HG03045 (cell line): ENCODE measurements around the gene SEMA3C.

ENCODE experiments used
- ATAC-seq: cut with Tn5 transposase; IDR thresholded peaks from one replicate; pipeline ENCODE4 v1.9.1; 2021; ENCODE audit warnings: mild to moderate bottlenecking, moderate library complexity; ENCODE audit not compliant: unreplicated experiment

The SEMA3C gene

DNA sequence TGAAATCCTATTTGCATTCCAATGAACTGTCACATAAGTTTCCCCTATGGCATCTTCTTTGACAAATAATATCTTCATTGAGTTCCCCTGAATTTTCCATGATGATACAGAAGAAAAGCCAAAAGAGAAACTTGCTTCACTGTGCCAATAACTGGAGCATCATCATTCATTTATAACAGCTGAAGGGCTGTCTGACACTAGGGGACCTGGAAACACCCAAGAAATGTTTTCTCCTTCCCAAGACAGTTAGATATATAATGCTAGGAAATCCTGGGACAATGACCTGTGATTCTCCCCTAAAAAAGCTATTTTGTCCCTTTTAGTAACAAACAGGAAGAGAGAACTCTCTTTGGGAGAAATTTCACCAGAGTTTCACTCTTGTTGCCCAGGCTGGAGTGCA, 133.6 kb downstream of the SEMA3C start:
- no peak for ATAC-seq

- no peak for ATAC-seq
Observed at GRCh38 chr7:80783678-80784327, 135.0 kb downstream of the SEMA3C start.

DNA sequence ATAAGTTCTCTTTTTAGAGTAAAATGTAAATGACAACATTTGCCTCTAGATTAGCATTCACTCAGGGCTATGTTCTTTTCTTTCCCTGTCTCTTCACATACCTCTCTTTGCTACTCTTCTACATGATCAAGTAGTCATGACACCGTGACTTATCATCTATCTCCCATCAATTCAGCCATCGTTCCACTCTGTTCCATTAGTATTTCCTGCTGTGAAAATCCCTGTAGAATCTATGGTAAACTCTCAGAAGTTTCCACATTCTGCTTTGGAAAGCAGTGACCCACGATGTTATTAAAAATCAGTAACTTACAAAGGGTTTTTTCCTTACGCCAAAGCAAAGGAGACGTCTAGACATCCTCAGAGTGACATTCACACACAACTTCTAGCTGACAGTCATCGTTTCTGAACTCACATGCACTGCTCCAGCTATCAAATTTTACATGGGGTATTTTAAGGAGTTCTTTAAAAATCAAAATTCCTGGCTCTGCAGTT, 135.6 kb downstream of the SEMA3C start:
- ATAC-seq, result no peak

DNA sequence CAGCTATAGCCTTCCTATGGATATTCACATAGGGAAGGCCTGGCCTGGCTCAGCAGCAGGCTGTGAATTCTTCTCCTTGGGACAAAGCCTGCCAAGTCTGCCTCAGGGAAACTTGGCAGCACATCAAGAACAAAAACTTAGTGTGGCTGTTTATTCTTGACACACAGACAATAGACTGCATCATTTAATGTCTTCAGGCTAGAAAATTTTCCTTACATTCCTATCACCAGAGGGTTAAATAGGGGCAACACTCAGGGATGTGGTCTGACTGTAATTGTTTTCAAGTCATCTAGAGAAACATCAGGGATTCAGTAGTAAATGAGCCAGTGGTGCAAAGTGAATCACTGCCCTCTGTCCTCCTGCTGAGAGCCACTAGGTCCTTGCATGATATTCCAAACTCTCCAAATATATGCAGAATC, 137.3 kb downstream of the SEMA3C start:
- no peak for ATAC-seq

DNA sequence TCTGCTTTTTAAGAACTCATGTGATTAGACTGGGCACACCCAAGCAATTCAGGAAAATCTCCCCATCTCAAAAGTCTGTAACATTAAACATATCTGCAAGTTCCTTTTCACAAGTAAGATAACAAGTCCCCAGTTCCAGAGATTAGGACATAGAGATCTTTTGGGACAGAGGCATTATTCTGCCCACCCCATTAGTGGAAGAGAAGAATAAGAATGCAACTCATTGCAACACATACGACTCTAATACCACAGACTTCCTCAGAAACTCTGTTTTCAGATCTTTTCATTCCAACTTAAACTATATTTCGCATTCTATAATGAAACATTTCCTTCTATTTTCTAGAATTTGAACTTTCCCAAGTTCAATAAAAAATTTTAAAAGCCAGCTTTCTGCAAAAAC, 137.7 kb downstream of the SEMA3C start:
- no peak for ATAC-seq

- no peak for ATAC-seq
Observed at GRCh38 chr7:80779456-80779855, 139.4 kb downstream of the SEMA3C start.

DNA sequence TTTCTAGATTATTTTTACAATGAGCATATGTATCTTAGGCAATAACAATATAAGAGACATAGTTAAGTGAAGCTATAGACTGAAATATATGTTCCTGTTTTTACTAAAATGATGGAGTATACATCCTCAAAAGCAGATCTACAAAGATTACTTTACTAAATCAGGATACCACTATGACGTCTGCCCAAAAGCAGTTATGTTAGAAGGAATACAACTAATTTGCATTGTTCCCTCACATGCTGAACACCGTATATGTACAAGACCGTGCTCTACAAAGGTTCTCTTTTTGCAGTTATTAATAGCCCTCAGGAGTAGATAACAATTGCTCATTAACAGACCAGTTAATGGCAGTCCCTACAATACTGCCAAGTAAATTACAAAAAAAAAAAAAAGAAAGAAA, 143.0 kb downstream of the SEMA3C start:
- ATAC-seq, result no peak

DNA sequence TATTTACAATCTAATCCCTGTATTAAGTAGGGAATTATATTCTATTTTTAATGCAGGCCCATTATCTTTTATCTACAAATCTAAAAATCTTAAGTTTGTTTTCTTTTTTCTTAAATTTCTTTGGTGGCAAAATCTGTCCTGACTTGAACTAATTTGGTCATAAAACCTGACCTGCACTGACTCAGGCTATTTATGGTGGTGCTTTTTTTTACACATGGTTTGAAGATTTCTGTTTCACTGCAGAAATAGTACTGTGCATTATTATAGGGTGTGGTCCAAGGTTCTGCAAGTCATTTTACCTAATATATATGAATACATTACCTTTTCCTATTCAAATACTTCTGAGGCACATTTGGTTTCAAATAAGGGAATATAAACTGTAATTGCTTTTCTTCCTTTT, 143.4 kb downstream of the SEMA3C start:
- ATAC-seq, result no peak

GRCh38 chr7:80774843-80775242, 144.0 kb downstream of the SEMA3C start:
- no peak for ATAC-seq

DNA sequence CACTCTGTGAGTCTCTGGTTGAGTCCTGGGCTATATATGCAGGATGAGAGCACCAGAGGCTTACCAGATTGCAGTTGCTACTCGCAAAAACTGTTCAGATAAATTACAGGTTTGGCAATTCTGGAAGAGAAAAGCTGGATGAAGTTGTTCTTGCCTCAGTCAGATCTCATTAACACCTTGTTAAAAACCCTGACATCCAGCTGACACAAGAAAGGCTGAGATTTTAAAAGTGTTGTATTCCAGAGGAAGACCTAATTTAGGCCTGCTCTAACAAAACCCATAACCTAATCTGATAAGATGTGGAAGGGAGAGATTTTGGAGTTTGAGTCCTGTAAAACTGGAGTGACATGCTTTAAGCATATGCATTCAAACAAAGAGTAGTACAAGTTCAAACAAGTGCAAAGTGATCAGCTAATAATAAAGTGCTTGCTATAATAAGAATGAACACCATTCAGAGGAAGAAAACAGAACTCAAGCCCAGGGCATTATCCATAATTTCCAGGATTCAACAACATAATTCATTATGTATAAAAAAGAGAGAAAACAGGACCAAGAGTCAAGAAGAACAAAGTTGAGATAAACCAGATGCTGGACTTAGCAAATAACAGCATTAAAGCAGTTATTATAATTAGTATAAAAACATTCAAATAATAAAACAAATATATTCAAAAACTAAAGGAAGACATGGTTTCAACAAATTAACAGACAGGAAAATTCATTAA, 144.9 kb downstream of the SEMA3C start:
- ATAC-seq, result no peak

- ATAC-seq, result no peak
Observed at GRCh38 chr7:80772347-80772993, 146.4 kb downstream of the SEMA3C start.

- no peak for ATAC-seq
Observed at GRCh38 chr7:80771523-80771922, 147.3 kb downstream of the SEMA3C start.

DNA sequence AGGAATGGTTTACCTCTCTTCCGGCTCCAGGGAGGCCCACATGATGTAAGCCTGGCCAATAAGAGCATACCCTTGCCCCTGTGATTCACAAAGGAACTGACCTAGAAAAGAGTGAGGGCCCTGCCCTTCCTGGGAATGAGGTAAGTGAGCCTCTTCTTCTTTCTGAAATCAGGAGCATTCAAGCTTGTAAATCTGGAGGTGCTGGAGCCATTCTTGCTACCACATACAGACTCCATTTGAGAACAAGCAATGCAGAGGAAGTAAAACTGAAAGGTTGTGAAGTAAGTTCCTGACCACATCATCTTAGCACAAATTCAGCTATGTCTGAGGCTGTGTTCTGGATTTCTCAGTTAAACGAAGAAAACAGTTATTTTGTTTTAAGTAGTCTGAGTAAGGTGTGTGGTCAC, 148.2 kb downstream of the SEMA3C start:
- ATAC-seq, result no peak

GRCh38 chr7:80770061-80770460, 148.8 kb downstream of the SEMA3C start:
- ATAC-seq, result no peak

DNA sequence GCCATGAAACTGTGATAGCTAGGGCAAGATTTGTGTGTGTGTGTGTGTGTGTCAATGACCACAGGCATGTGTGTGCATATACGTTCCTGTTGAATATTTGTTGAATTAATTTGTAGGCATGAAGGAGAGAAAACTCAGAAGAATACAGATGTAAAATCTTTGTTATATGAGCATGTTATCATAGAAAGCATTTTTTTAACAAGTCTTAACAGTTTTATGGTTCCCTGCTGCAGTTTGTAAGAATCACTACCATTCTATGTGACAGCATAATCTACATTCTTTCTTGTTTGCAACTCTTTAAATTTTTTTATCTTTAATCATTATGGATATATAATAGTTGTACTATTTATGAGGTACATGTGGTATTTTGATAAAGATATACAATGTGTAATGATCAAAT, 150.1 kb downstream of the SEMA3C start:
- no peak for ATAC-seq

DNA sequence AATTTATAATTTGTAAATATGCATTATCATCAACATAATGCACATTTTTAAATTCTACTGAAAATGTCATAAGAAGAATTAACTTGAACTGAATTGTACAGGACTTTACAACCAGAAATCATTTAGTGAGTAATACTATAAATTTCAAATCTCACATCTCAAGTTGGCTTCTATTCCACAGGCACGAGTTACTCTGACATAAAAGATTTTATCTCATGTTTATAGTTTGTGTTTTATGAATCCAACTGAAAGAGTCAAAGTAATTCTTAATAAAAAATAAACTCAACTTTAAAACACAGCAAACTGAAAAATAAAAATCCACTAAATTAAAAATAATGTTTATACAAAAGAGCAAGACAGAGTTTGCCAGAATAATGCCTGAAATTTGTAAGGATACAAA, 151.2 kb downstream of the SEMA3C start:
- ATAC-seq, result no peak

- ATAC-seq, result no peak
Observed at GRCh38 chr7:80766724-80767123, 152.1 kb downstream of the SEMA3C start.

- ATAC-seq, result no peak
Observed at GRCh38 chr7:80764132-80764531, 154.7 kb downstream of the SEMA3C start.

DNA sequence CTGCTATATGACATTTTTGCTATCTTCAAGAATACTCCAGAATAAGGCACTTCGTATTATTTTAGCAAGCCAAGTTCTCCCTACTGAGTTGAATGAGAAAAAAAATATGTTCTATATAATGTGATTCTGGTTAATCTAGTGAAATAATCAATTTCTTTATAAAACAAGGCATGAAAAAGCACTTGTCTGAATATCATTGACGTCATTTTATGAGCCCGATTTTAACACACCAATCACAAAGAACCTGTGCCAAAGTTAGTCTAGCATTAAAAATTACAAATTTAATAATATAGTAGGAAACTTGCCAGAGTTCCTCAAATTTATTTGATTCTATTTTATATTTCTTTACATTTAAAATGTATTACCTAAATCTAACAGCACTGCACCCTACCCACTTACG, 155.1 kb downstream of the SEMA3C start:
- no peak for ATAC-seq

DNA sequence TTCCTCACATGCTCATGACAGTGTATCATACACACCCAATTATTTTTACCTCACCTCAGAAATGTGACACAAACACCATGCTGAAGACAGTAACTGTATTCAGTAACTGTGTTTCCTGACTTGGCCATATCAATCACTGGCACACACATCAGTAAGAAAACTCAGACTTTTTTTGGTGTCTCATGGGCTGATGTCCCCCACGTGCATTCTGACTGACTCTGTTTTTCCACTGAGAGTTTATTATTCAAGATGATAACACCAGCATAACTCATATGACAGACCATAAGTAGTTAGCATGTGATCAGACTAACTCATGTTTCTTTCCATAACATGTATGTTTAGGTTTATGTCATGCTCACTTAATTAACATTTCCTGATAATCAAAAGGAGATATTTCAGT, 155.6 kb downstream of the SEMA3C start:
- no peak for ATAC-seq

- ATAC-seq, result no peak
Observed at GRCh38 chr7:80760292-80760691, 158.6 kb downstream of the SEMA3C start.
